Aorta (tissue), 5 donors: ENCODE results near the gene IDH2. TPM values are rescaled to one million over a fixed set of nuclear protein-coding genes. Genes with fewer than 3 reads are reported as not detected.
A peak's percentile ranks its signal among the peaks of the same experiment; 100 is the strongest.

ENCODE experiments used
- ATAC-seq: fragments of 200-7000 bp; cut with Tn5 transposase; one replicate; pipeline ENCODE4 v1.9.1; 2022; ENCODE audit warnings: moderate library complexity; ENCODE audit not compliant: low FRiP score
- DNase-seq, 2 donors: peaks; one replicate each; pipeline ENCODE4 v3.0.0-alpha.2; 2020
- H3K27ac ChIP-seq, 2 donors: one replicate each; pipeline ENCODE4 v1.5.1; 2013; ENCODE audit warnings: low read length in 2 of 2, mild to moderate bottlenecking in 2 of 2, moderate library complexity in 2 of 2, control low read depth in 1 of 2, inconsistent platforms in 1 of 2, low read depth in 1 of 2
- H3K27me3 ChIP-seq, 2 donors: one replicate each; pipeline ENCODE4 v1.6.1; 2013; ENCODE audit warnings: control low read depth in 1 of 2, low read length in 1 of 2, mild to moderate bottlenecking in 1 of 2, moderate library complexity in 1 of 2; ENCODE audit not compliant: insufficient read depth in 2 of 2, control insufficient read depth in 1 of 2
- H3K36me3 ChIP-seq, 2 donors: one replicate each; pipeline ENCODE4 v1.6.1; 2013; ENCODE audit warnings: control low read depth in 1 of 2, low read length in 1 of 2, mild to moderate bottlenecking in 1 of 2; ENCODE audit not compliant: insufficient read depth in 2 of 2, control insufficient read depth in 1 of 2
- H3K4me1 ChIP-seq, 2 donors: one replicate each; pipeline ENCODE4 v1.6.1; 2013; ENCODE audit warnings: low read length in 2 of 2, control low read depth in 1 of 2, mild to moderate bottlenecking in 1 of 2, moderate library complexity in 1 of 2; ENCODE audit not compliant: insufficient read depth in 2 of 2, control insufficient read depth in 1 of 2
- H3K4me3 ChIP-seq, 2 donors: one replicate each; pipeline ENCODE4 v1.5.1; 2013; ENCODE audit warnings: low read length in 2 of 2, control low read depth in 1 of 2, mild to moderate bottlenecking in 1 of 2
- H3K9me3 ChIP-seq: one replicate; pipeline ENCODE4 v1.6.1; 2013; ENCODE audit warnings: mild to moderate bottlenecking, low read length; ENCODE audit not compliant: control insufficient read depth
- WGBS, 2 donors: extraction: QIAGEN DNeasy Blood & Tissue Kit; methylation state at CpG; one replicate each; pipeline ENCODE4 v1.1.7; 2013; 5-methylcytosine and 5-hydroxymethylcytosine counted together
- intact Hi-C, 2 donors: fragments of 100-400 bp; cut with DNase I; formaldehyde crosslinking; loops; one replicate each; pipeline versions ENCODE4 v1.14.2 to v1.15.0; 2022
- polyA plus RNA-seq, 2 donors: library from polyadenylated mRNA; stranded (reverse); fragments of 200-250 nt; gene quantifications; one replicate each; pipeline ENCODE4 v1.2.3, GENCODE V29; 2013
- total RNA-seq, 2 donors: library from RNA; stranded (reverse); fragmentation: NEBNext Ultra II Directional; extraction: Animal tissue kit (Norgen Biotek cat#: 25700); gene quantifications; one replicate each; pipeline ENCODE4 v1.2.1, GENCODE V29; 2021
- donor health status: healthy with polysubstance abuse.
- donor health status: Bipolar disorder and iron deficiency.
- donor health status: DM: no; HTN: no; CAD: no.
- donor health status: DM: no; HTN: no; CAD: no.
- donor health status: DM: yes; HTN: yes; CAD: no.

The IDH2 gene
- total and polyA plus RNA-seq, 4 donors: 18.8 to 37.5 (median 31.4) TPM

DNA sequence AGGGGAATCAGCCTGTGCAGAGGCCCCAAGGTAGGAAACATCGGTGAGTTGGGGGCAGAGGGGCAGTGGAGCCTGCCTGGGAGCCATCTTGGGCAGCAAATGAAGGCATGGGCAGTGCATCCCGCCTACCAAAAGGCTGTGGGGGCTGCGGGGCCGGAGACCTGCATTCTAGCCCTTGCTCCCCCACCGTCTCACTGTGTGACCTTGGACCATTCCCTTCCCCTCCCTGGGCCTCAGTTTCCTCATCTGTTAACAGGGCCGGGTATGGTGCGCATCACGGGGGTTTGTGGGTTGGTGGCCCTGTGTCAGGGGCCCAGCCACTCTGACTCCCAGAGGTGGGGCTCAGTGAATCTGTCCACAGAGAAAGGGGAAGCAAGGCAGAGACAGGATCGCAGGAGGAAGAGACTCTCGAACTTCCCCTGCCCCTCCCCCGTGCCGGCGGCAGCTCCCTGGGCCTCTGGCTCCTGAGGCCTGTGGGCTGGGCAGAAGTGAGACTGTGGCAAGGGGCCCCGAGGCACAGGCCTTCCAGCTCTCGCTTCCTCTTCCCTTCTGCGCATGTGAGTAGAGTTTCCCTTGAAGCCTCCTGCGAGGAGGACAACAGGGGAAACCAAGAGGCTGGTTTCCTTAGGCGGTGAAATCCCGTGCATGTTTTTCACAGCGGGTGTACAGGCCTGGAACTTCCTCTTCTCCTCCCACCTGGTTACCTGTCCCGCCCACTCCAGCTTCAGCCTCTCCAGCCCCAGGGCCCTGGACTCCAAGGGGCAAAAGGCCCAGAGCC lies 42.9 kb downstream of the IDH2 start:
- DNase-seq (peak; percentile 85 to 94), ATAC-seq (peak; percentile 66)
- H3K27me3 ChIP-seq: no peaks in the 10 kb centered on the region
- intact Hi-C loops: no loop called here
- H3K36me3 ChIP-seq: no peaks in the 10 kb centered on the region
- WGBS, 2 donors: 79 to 80% methylated on average over 20 to 21 of the region's 21 CpGs
- no peaks in the 10 kb centered on the region for H3K4me1 ChIP-seq
- H3K4me3 ChIP-seq: no peak overlapping the region
- no peaks in the 10 kb centered on the region for H3K9me3 ChIP-seq
- no peak overlapping the region for H3K27ac ChIP-seq

DNA sequence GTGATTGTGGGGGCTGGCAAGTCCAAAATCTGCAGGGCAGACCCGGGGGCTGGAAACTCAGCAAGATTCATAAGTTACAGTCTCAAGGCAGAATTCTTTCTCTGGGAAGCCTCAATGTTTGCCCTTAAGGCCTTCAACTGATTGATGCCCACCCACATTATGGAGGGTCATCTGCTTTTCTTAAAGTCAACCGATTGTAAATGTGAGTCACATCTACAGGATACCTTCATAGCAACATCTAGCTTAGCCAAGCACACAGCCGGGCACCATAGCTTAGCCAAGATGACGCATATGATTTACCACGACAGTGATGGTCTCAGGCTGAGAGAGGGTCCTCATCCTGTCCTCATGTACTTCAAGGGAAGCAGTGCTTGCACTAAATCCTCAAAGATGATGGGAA lies 43.5 kb downstream of the IDH2 start:
- Histone ChIP-seq H3K27me3 (no peaks in the 10 kb centered on the region), H3K9me3 (no peaks in the 10 kb centered on the region), H3K27ac (no peak overlapping the region), H3K36me3 (no peaks in the 10 kb centered on the region), H3K4me1 (no peaks in the 10 kb centered on the region), H3K4me3 (no peak overlapping the region)
- DNase-seq: no peak
- intact Hi-C loops: no loop called here
- WGBS, 2 donors: 95% methylated on average over 5 of the region's 5 CpGs
- no peak for ATAC-seq

DNA sequence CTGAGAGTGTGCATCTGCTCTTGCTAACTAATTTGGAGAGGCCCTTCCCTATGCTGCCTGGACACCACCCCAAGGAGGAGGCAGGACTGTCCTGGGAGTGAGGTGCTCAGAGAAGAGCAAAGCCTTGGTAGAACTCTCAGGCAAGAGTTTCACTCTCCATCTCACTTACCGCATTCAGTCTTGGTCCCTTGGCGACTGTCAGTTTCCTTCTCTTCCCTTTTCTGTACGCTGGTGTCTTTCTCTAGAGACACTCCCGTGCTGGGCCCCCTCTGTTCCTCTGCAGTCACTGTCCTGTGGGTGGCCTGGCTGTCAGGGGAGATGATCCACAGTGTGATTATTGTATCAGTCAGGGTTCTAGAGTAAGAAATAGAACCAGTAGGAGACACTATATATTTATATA lies 44.0 kb downstream of the IDH2 start:
- no peaks in the 10 kb centered on the region for H3K27me3 ChIP-seq
- no peak overlapping the region for H3K4me3 ChIP-seq
- intact Hi-C loops: no loop called here
- no peak for DNase-seq
- no peak for ATAC-seq
- no peaks in the 10 kb centered on the region for H3K4me1 ChIP-seq
- H3K9me3 ChIP-seq: no peaks in the 10 kb centered on the region
- 89 to 97% methylated on average over 4 of the region's 4 CpGs for WGBS, 2 donors
- no peaks in the 10 kb centered on the region for H3K36me3 ChIP-seq
- no peak overlapping the region for H3K27ac ChIP-seq

DNA sequence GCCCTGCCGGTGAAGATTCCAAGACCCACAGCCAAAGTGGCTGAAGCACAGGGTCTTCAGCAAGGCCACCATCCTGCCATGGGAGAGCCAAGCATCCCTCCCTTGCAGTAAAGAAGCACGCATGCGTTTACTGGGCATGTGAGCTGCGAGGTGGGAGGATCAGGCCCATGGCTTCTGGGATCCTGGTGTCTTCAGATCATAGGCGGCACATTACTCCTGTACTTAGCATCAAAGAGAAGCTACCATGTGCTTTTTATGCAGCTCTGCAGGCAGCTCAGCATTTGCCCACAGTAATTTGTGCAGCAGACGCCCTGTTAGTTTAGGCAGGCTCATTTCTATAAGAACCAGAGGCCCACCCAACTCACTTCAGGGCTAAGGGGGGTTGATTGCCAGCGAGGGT lies 45.7 kb downstream of the IDH2 start:
- no peaks in the 10 kb centered on the region for H3K36me3 ChIP-seq
- no peaks in the 10 kb centered on the region for H3K4me1 ChIP-seq
- H3K4me3 ChIP-seq: no peak overlapping the region
- ATAC-seq: no peak
- H3K9me3 ChIP-seq: no peaks in the 10 kb centered on the region
- intact Hi-C loops: no loop called here
- H3K27ac ChIP-seq: no peak overlapping the region
- no peak for DNase-seq
- H3K27me3 ChIP-seq: no peaks in the 10 kb centered on the region
- 87 to 93% methylated on average over 7 of the region's 7 CpGs for WGBS, 2 donors

DNA sequence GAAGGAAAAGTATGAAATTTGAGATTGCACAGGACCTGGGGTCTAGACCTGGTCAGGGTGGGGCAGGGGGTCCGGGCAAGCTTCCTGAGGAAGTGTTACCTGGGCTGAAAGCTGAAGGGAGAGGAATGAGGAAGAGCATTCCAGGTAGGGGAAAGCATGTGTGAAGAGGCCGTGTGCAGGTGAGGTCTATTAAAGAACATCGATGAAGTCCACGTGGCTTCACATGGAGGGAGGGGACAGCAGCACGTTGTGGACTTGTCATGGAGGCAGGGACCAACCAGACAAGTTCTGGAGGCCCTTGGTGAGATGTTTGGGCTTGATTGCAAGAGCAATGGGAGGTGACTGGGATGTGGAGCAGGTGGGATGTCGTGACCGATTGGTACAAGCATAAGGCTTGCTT lies 47.1 kb downstream of the IDH2 start:
- ATAC-seq (no peak), DNase-seq (no peak)
- no peaks in the 10 kb centered on the region for H3K9me3 ChIP-seq
- intact Hi-C loops: no loop called here
- 92 to 97% methylated on average over 7 of the region's 7 CpGs for WGBS, 2 donors
- no peaks in the 10 kb centered on the region for H3K4me1 ChIP-seq
- no peak overlapping the region for H3K27ac ChIP-seq
- H3K4me3 ChIP-seq: no peak overlapping the region
- H3K36me3 ChIP-seq: no peaks in the 10 kb centered on the region
- H3K27me3 ChIP-seq: no peaks in the 10 kb centered on the region

DNA sequence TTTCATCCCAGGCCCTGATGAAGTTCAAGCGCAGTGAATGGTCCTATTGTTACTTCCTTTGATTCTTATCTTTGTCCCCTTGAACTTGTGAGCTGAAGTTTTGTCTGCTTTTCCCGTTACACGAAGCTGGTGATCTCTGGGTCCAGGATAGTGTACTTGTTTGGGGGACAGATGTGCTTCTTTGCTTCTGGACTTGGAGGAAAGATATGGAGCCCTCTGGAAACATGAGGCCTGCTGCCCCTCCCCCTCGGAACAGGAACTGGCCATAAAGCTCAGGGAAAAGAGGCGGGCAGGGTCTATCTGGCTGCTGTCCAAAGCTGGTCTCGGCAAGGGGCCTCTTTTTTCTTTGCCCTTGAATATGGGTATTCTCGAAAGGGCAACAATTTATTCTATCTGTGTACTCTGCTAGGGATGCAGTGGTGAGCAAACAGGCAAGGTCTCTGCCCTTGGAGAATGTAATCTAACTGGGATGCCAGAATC lies 47.6 kb downstream of the IDH2 start:
- Histone ChIP-seq H3K36me3 (no peaks in the 10 kb centered on the region), H3K27ac (no peak overlapping the region), H3K27me3 (no peaks in the 10 kb centered on the region), H3K4me3 (no peak overlapping the region), H3K9me3 (no peaks in the 10 kb centered on the region), H3K4me1 (no peaks in the 10 kb centered on the region)
- intact Hi-C loops: no loop called here
- 71 to 74% methylated on average over 7 of the region's 7 CpGs for WGBS, 2 donors
- DNase-seq: no peak
- ATAC-seq: no peak

DNA sequence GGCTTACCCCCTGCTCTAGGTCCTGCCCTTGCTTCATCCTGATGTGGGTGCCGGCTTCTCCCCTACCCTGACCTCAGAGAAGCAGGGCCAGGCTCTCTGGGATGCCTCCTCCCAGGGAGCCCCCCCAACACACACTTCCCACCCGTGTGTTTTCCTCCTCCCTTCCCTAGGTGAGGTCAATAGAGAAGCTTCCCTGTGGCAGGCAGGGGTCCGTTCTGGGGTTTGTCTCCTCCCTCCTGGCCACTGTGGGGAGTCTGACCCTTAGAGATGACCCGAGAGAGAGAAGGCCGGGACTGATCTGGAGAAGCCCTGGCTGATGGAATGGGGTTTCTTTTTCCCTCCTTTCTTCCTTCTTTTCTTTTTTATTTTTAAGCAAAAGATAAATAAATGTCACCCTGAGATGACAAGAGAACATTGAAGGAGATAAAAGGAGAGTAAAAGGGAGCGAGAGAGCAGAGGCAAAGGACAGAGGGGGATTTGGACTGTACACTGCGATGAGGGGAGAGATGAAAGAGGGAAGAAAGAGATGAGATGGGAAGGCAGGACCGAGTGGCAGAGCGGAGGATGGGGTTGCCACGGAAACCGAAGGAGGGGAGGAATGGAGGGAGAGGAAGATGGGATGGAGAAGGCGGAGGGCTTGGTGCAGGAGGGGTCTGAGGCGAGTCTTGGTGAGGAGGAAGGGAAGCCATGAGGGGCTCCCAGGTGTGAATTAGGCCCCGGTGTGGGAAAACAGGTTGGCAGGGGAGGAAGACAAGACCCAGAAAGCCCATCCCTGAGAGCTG lies 48.4 kb downstream of the IDH2 start:
- no peak for DNase-seq
- Histone ChIP-seq H3K4me1 (no peaks in the 10 kb centered on the region), H3K27ac (no peak overlapping the region), H3K9me3 (no peaks in the 10 kb centered on the region), H3K36me3 (no peaks in the 10 kb centered on the region), H3K4me3 (no peak overlapping the region), H3K27me3 (no peaks in the 10 kb centered on the region)
- 83 to 88% methylated on average over 14 of the region's 14 CpGs for WGBS, 2 donors
- no peak for ATAC-seq
- intact Hi-C loops: no loop called here

DNA sequence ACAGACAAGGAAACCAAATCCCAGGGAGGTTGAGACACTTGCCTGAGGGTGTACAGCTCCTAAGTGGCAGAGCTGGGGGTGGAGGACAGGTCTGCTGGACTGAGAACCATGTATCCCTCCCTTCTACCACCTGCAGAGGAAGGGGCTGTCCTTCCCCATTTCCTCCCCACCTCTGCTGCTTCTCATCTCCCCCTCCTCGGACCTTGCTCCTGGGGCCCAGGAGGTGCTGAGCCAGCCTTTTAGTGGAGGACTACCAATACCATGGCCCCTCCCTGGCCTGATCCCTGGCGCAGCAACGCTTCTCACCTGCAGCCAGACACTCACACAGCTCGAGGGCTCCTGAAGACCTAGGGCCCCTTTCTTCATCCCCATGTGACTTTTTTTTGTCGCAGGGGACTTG lies 50.4 kb downstream of the IDH2 start:
- no peak for ATAC-seq
- Histone ChIP-seq H3K4me3 (no peak overlapping the region), H3K27me3 (no peaks in the 10 kb centered on the region), H3K9me3 (no peaks in the 10 kb centered on the region), H3K36me3 (no peaks in the 10 kb centered on the region), H3K4me1 (no peaks in the 10 kb centered on the region), H3K27ac (no peak overlapping the region)
- no peak for DNase-seq
- intact Hi-C loops: no loop called here
- WGBS, 2 donors: 89 to 91% methylated on average over 5 of the region's 5 CpGs
